Kidney glomerular epithelial cell (primary cell): ENCODE results near the gene LEP.
"Not testable (repeated sequence)": the region's sequence is repeated elsewhere in the genome, so short reads cannot be mapped to it uniquely, and the experiment has no call there.

Experiments
- DNase-seq: peaks from one replicate; lab custom pipeline; 2025; lab: John Stamatoyannopoulos, UW

The LEP gene

DNA sequence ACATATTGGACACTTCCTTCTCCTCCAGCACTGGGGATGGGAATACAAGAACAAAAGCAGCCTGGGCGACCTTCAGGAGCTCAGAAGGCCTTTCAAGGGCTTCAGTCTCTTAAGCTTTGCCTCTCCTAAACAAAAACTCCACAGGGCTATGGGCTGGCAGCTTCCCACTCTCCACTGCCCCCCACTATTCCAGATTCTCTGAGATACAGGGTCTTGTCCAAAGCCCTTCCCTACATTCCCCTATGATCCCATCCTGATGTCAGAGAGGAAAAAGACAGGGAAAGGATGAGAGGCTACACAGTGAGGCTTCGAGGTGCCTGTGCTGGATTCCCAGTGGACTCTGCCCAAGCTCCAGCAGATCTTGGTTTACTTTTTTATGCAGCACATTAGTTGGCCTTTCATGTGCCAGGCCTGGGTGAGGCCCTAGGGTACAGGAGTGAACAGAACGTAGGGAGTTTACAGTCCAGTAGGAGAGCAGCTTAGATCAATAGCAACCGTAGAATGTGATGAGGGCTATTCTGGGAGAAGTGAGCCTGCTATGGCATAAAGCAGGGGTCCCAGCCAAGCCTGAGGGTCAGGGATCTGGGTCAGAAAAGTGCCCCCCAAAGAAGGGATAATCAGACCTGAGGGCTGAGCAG is 33.3 kb downstream of the LEP start:
- DNase-seq = no peak

DNA sequence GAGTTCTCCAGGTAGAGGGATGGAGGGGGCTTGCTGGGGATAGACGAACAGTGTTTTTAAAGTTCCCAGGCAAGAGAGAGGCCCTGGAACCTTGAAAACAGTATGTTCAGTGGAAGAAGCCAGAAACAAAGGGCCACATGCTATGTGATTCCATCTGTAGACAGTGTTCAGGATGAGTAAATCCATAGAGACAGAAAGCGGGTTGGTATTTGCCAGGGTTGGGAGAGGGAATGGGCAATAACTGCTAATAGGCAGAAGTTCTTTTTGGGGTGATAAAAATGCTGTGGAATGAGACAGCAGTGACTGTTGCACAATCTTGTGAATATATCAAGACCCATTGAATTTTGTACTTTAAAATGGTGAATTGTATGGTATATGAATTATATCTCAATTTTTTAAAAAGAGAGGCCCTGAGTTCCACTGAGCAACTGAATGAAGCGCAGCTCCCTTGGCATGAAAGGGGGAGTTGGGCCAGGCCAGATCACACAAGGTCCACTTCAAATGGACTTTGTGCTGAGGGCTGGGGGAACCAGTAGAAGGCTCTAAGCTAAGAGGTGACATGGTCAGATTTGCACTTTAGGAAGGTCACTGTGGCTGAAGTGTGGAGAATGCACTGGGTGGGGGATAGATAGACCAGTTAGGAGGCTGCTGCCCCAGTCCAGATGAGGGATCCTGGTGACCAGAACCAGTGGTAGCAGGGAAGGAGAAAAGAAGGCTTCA is 34.0 kb downstream of the LEP start:
- DNase-seq = no peak

DNA sequence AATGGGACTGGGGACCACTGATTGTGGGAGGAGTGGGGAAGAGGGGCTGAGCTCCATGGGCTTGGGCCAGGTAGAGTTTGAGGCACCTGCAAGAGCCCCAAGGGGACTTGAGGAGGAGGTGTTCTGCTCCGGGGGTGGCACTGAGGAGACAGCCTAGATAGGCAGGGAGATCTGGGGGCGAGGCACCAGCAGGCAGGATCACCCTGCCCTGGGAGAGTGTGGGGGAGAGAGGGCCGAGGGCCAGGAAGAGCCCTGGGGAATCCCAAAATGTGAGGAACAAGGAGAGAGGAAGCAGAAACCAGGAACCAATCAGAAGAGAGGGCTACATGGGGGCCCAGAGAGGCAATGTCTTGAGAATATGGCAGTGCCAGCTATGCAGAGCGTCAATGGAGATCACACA is 34.6 kb downstream of the LEP start:
- DNase-seq = no peak

DNA sequence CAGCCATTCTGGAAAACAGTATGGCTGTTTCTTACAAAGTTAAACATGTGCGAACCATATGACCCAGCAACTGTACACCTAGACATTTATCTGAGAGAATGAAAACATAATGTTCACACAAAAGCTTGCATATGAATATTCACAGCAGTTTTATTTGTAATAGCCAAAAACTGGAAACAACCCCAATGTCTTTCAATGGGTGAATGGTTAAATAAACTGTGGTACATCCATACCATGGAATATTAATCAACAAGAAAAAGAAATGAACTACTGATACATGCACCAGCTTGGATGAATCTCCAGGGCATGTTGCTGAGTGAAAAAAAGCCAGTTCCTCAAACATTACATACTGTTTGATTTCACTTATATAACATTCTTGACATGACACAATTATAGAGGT is 37.3 kb downstream of the LEP start:
- no peak for DNase-seq

DNA sequence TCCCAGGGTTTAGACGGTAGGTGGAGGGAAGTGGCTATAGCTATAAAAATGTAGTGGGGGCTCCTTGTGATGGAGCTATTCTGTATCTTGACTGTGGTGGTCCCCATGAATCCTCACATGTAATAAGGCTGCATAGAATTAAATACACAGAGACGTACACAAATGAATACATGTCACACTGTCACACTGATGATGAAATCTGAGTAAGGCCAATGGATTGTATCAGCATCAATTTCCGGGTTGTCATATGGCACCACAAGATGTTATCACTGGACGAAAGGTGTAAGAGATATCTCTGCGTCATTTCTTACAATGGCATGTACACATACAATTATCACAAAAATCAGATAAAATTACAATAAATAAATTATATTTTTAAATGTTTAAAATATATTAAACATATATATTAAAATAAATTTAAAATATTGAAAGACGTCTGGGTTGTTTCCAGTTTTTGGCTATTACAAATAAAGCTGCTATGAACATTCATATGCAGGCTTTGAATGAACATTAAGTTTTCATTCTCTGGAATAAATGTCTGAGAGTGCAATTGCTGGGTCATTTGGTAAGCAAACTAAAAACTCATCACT is 38.1 kb downstream of the LEP start:
- no peak for DNase-seq

DNA sequence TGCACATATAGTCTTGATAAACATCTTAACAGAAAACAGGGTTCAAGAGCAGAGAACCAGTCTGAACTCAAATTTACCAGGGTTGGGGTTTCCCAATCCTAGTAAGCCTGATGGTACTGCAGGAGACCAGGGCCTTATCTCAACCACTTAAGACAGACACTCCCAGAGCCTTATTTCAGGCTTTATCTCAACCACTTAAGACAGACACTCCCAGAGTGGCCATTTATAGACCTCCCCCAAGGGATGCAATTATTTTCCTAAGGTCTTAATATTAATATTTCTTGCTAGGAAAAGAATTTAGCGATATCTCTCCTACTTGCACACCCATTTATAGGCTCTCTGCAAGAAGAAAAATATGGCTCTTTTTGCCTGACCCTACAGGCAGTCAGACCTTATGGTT is 39.4 kb downstream of the LEP start:
- DNase-seq = not testable (repeated sequence)

DNA sequence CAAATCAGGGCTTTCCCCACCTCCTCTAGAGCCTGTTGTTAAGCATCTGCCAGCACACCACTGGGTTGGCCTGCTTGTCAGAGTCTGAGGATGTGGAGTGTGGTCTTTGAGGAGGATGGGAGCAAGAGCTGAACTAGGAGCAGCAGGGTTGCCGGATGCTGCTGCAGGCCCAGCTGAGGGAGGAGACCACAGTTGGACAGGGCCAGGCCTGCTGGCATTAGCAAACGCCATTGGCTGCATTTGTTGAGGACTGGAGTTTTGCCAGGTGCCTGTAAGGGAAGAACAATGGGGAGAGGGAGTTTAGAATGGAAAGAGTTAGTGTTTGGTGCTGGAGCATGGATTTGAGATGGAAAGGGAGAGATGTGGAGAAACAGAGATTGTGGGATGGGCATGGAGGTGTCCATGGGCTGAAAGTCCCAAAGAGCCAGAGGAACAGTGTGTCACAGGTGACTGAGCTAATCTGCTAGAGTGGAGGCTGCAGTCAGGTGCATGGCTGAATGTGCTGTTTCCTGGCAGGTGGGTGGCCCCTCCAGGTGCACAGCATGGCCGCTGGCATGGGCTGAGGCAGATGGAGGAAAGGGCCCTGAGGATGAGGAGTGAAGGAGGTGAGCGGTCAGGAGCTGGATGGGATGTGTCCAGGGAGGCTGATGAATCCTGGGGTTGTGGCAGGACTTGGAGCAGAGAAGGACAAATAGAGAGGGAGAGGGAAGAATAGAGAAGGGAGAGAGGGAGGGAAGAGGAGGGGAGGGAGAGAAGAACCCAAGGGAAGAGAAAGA is 40.7 kb downstream of the LEP start:
- DNase-seq = no peak

DNA sequence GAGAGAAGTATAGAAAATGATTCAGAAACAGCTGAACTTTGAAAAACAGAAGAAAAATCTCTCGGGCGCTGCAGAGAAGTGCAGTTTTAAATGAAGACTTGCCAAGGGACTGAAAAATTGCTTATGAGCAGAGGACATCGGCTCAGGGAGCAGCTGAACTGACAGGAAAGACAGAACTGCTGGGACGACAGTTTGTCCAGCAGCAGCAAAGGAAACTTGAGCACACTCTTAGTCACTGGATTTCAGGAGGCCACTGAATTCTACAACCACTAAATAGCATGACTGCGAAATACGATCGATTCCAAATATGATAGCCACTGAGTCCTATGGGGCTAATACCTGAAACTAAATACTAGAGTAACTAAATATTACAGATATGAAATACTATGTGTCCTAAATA is 43.0 kb downstream of the LEP start:
- DNase-seq = no peak

DNA sequence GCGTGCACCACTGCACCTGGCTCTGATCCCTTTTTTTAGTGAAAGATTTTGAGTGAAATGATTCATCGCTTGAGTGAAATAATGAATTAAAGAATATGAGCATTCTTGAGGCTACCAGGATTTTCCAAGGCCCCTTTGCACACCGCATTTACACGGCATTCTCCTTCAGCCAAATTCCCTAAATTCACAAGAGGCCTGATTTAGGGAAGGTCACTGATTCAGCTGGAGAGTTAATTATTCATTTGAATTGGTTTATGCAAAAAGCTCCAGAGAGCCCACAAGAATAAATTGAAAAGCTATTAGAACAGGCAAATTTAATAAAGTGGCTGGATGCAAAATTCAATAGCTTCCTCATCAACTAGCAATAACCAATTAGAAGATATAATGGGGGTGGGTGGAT is 46.5 kb downstream of the LEP start:
- DNase-seq = no peak

DNA sequence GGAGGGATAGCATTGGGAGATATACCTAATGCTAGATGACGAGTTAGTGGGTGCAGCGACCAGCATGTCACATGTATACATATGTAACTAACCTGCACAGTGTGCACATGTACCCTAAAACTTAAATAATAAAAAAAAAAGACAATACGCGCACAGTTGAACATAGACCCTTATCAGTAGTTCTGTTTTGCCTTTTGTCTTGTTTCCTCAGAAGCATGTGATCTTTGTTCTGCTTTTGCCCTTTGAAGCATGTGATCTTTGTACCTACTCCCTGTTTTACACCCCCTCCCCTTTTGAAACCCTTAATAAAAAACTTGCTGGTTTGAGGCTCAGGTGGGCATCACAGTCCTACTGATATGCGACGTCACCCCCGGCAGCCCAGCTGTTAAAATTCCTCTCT is 56.9 kb downstream of the LEP start:
- DNase-seq = not testable (repeated sequence)

DNA sequence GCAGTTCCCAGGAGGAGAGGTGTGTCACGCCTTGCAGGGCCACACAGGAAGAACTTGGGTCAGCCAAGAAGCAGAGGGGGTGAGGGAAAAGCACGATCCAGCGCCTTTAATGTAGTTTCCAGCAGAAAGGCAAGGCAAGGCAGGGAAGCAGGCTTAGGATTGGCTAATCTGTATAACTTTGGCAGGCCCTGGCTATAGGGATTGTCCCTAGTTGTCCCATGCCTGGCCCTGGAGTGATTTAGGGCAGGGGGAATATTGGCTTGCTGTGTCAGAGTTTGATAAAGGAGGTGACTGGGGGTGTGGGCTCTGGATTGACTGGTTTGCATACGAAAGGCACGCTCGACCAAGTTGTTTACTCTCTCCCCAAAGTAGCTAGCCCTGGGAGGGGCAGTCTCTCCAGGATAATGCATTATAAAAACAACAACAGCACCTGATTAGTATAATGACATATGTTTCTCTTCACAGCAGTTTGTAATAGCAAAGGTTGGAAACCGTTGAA is 58.1 kb downstream of the LEP start:
- no peak for DNase-seq

DNA sequence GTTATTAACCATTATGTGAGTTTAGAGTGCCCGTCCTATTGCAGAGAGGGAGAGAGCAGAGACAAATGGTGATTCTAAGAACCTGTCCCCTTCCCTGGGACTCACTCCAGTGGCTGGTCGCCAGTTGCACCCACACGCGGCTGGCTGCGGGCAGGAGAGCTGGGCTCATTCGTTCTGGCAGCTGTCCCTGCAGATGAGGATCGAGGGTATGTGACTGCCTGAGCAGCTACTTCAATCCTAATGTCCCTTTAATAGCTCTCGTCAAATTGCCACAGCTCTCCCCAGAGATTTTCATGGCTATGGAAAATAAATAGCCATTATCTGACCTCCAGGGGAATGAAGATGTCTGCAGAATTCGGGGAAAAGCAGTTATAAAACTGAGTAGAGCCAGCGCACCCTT is 61.1 kb downstream of the LEP start:
- no peak for DNase-seq

DNA sequence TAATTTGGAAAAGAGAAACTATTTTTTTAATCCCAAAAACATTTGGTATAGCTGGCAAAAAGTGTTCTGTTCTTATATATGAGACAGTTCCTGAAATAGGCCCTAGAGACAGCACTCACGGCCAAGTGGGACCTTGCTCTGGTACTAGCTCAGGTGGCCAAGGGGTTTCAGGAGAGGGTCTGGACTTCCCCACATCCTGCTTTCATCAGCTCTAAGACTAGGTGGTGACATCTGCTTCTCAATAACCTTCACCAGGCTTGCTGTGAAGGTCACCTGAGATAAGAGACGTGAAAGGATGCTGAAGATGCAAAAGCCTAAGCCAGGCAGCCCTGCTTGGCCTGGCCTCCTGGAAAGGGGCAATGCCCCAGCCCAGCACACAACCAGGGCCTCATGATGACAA is 62.1 kb downstream of the LEP start:
- no peak for DNase-seq

DNA sequence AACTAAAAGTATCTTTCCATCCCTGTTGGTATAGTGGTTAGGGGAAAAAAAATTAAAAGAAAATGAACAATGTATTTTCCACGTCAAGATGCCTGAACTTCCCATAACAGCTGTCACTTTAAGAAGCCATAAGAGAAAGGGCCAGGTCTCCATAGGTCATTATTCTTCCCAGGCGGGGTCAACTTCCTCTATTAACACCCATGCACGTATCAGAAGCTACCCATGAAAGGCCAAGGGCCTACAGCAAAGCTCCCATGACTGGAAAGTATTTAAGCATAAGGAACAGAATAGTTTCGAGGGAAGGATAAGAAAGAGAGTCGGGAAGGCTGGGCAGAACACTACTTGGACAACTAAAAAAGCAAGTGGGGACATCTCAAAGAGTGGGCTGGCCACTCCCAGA is 62.6 kb downstream of the LEP start:
- DNase-seq = no peak

DNA sequence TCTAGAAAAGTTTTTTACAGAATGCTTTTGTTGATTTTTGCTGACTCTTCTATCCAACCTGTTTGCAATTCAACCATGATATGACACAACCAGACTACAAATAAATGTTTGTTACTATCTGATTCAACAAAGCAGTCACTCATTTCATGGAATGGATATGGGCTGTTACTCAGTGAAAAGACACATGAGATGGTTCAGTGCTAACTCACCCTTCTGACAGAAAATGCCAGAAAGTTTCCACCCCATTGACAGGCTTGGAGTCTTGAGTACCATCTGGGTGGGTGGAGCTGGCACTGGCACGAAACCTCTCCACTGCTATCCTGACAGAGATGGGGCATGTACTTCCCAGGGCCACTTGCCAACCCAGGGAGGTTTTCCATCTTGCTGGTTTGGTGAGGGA is 63.1 kb downstream of the LEP start:
- no peak for DNase-seq

DNA sequence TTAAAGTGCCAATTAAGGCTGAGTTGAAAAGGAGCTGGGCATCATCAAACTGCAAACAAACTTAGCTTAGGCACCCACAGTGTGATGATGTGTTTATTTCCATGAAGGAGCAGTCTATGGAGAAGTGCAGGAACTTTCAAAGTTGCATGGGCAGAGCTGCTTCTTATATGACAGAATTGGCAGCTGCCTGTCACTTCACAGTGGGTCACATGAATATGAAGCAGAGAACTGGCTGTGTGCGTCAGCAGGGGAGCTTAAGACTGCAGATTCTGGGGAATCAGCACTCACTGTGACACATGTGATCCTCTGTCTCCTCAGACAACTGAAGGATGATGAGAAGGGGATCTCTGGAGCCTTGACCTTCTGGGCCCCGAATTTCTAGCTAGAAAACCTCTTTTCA is 66.0 kb downstream of the LEP start:
- DNase-seq = no peak
